ENCODE data around the gene HNRNPA0. TPM values are rescaled to one million over a fixed set of nuclear protein-coding genes. Genes with fewer than 3 reads are reported as not detected.

The HNRNPA0 gene
- total and polyA plus RNA-seq, 12 donors: 7.9 to 23.8 (median 17.4) TPM

DNA sequence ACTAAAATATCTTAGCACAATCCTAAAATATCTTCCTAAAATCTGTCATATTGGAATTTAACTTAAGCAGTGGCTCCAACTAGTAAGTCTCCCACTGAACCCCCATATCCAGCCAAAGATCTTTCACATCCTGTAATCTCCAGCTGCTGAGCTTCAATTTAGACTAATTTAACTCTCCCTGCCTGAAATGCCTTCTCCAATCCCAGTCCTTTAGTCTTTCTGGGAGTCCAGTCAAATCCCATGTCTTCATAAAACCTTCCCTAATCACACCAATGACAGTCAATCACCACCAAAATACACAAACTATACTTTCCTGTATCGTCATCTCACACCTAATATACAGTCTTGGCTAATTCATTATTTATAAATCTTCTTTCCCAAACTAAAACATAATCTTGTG, 17.7 kb downstream of the HNRNPA0 start:
- Histone ChIP-seq H3K27ac (peak overlapping the region; percentile 1 to 89 (median 78)), H3K9me3 (peaks cover 0 to 6% (median 0%) of the 10 kb centered on the region in 11 donors), H3K4me1 (peaks cover 15 to 65% (median 57%) of the 10 kb centered on the region in 9 donors), H3K36me3 (no peaks in the 10 kb centered on the region), H3K4me3 (peak overlapping the region in 2 of 10 donors; percentile 57 to 62), H3K27me3 (no peaks in the 10 kb centered on the region)
- ATAC-seq (no peak), DNase-seq (no peak)
- no peak for TF ChIP-seq CTCF (IDR thresholded peaks at IDR 0.05)
- intact Hi-C loops (cut with DNase I): loop anchor here in 5 of 10 donors (2.0 to 5.0 kb wide), 4 partner anchors 39 to 112 kb away; no protein-coding TSS in a partner anchor
- WGBS, 2 donors: 72 to 78% methylated on average over 1 of the region's 1 CpG

- H3K4me1 ChIP-seq: peaks cover 15 to 64% (median 57%) of the 10 kb centered on the region in 9 donors
- H3K27ac ChIP-seq: peak within 1 kb of the TSS; percentile 1 to 89 (median 78)
- peak; percentile 37 to 85 (median 74) for ATAC-seq
- H3K36me3 ChIP-seq: no peaks in the 10 kb centered on the region
- 2 to 5% methylated on average over 12 of the region's 12 CpGs for WGBS, 2 donors
- H3K27me3 ChIP-seq: no peaks in the 10 kb centered on the region
- H3K9me3 ChIP-seq: peaks cover 0 to 6% (median 0%) of the 10 kb centered on the region in 11 donors
- peak in 3 of 9 donors; percentile 49 to 52 (median 49) for TF ChIP-seq CTCF (IDR thresholded peaks at IDR 0.05)
- intact Hi-C loops (cut with DNase I): loop anchor here in 6 of 10 donors (2.0 to 5.0 kb wide), 5 partner anchors 38 to 111 kb away; no protein-coding TSS in a partner anchor
- peak within 1 kb of the TSS; percentile 14 to 62 (median 52) for H3K4me3 ChIP-seq
- peak; percentile 34 to 39 for DNase-seq
Measured at GRCh38 chr5:137735555-137736284, 18.4 kb downstream of the HNRNPA0 start, which contains the start of gene KLHL3. Gene KLHL3 (minus strand): TSS chr5:137736089. CDS start chr5:137735646, 443 bp downstream.

GRCh38 chr5:137734962-137735554, 19.1 kb downstream of the HNRNPA0 start:
- Histone ChIP-seq H3K4me1 (peaks cover 15 to 68% (median 57%) of the 10 kb centered on the region in 9 donors), H3K27me3 (no peaks in the 10 kb centered on the region)
- peak; percentile 25 to 55 for DNase-seq

More at GRCh38 chr5:137734962-137735554, 19.1 kb downstream of the HNRNPA0 start:
- Histone ChIP-seq H3K36me3 (no peaks in the 10 kb centered on the region), H3K4me3 (peak overlapping the region; percentile 14 to 62 (median 52)), H3K27ac (peak overlapping the region; percentile 1 to 89 (median 78)), H3K9me3 (peaks cover 0 to 6% (median 0%) of the 10 kb centered on the region in 11 donors)
- intact Hi-C loops (cut with DNase I): loop anchor here in 3 of 10 donors (2.0 to 5.0 kb wide), 2 partner anchors 38 kb away; no protein-coding TSS in a partner anchor
- no peak for TF ChIP-seq CTCF (IDR thresholded peaks at IDR 0.05)
- 6 to 7% methylated on average over 14 of the region's 14 CpGs for WGBS, 2 donors
- ATAC-seq: peak; percentile 44 to 79 (median 66)

All from heart right ventricle (tissue), 16 donors.